Measurements from ENCODE around the gene GLDN. TPM values are rescaled to one million over a fixed set of nuclear protein-coding genes. Genes with fewer than 3 reads are reported as not detected.
"Not testable (repeated sequence)": the region's sequence is repeated elsewhere in the genome, so short reads cannot be mapped to it uniquely, and the experiment has no call there.

Gene GLDN
- total RNA-seq, 2 donors from 2014 or later, result 1.2 to 1.4 TPM

- H3K4me3 ChIP-seq, result no peak overlapping the region
- intact Hi-C loops (cut with DNase I), result no loop called here
- no peak overlapping the region for H3K27ac ChIP-seq
- H3K36me3 ChIP-seq, result no peaks in the 10 kb centered on the region
- H3K9me3 ChIP-seq, result no peaks in the 10 kb centered on the region
- no peaks in the 10 kb centered on the region for H3K4me1 ChIP-seq (replicated peaks)
- no peak for TF ChIP-seq POLR2AphosphoS5 (IDR thresholded peaks at IDR 0.05)
- DNase-seq (ENCODE audit: low spot score), result no peak
- no peaks in the 10 kb centered on the region for H3K27me3 ChIP-seq (replicated peaks; ENCODE audit: insufficient read depth)
- WGBS, result 32% methylated on average over 4 of the region's 4 CpGs
These were observed 74.7 kb downstream of the GLDN start for GRCh38 chr15:51416129-51416528.

- intact Hi-C loops (cut with DNase I); DNase-seq (ENCODE audit: low spot score); H3K4me3 ChIP-seq; H3K27me3 ChIP-seq (replicated peaks; ENCODE audit: insufficient read depth); H3K27ac ChIP-seq; H3K4me1 ChIP-seq (replicated peaks); H3K36me3 ChIP-seq; H3K9me3 ChIP-seq: not testable (repeated sequence)
- 96% methylated on average over 8 of the region's 16 CpGs for WGBS
These were observed 81.6 kb downstream of the GLDN start for GRCh38 chr15:51423040-51423439.

GRCh38 chr15:51424780-51425179 is 83.3 kb downstream of the GLDN start:
- WGBS, result 88% methylated on average over 1 of the region's 1 CpG
- intact Hi-C loops (cut with DNase I), result no loop called here
- no peaks in the 10 kb centered on the region for H3K4me1 ChIP-seq (replicated peaks)
- H3K27ac ChIP-seq, result no peak overlapping the region
- H3K36me3 ChIP-seq, result no peaks in the 10 kb centered on the region
- H3K27me3 ChIP-seq (replicated peaks; ENCODE audit: insufficient read depth), result no peaks in the 10 kb centered on the region
- H3K9me3 ChIP-seq, result no peaks in the 10 kb centered on the region
- TF ChIP-seq POLR2A (IDR thresholded peaks at IDR 0.05), result no peak
- no peak for TF ChIP-seq POLR2AphosphoS5 (IDR thresholded peaks at IDR 0.05)
- no peak for TF ChIP-seq CTCF (IDR thresholded peaks at IDR 0.05)
- no peak overlapping the region for H3K4me3 ChIP-seq
- DNase-seq (ENCODE audit: low spot score), result no peak

GRCh38 chr15:51425517-51426040 is 84.1 kb downstream of the GLDN start:
- Histone ChIP-seq H3K36me3 (no peaks in the 10 kb centered on the region), H3K27ac (no peak overlapping the region), H3K9me3 (no peaks in the 10 kb centered on the region), H3K27me3 (replicated peaks; ENCODE audit: insufficient read depth) (no peaks in the 10 kb centered on the region), H3K4me3 (no peak overlapping the region), H3K4me1 (replicated peaks) (no peaks in the 10 kb centered on the region)
- no peak for DNase-seq (ENCODE audit: low spot score)
- TF ChIP-seq POLR2AphosphoS5 (IDR thresholded peaks at IDR 0.05) (no peak), POLR2A (IDR thresholded peaks at IDR 0.05) (no peak), CTCF (IDR thresholded peaks at IDR 0.05) (no peak)
- intact Hi-C loops (cut with DNase I), result no loop called here
- 28% methylated on average over 1 of the region's 1 CpG for WGBS

GRCh38 chr15:51438526-51438925 is 97.1 kb downstream of the GLDN start:
- Histone ChIP-seq H3K9me3 (no peaks in the 10 kb centered on the region), H3K4me1 (replicated peaks) (no peaks in the 10 kb centered on the region), H3K36me3 (no peaks in the 10 kb centered on the region), H3K4me3 (no peak overlapping the region), H3K27ac (no peak overlapping the region), H3K27me3 (replicated peaks; ENCODE audit: insufficient read depth) (no peaks in the 10 kb centered on the region)
- no peak for DNase-seq (ENCODE audit: low spot score)
- intact Hi-C loops (cut with DNase I), result no loop called here
- 93% methylated on average over 2 of the region's 2 CpGs for WGBS
- TF ChIP-seq POLR2AphosphoS5 (IDR thresholded peaks at IDR 0.05) (no peak), POLR2A (IDR thresholded peaks at IDR 0.05) (no peak), CTCF (IDR thresholded peaks at IDR 0.05) (no peak)

- WGBS, result 93% methylated on average over 4 of the region's 4 CpGs
- DNase-seq (ENCODE audit: low spot score), result no peak
These were observed 101.9 kb downstream of the GLDN start for GRCh38 chr15:51443282-51443914.

More at GRCh38 chr15:51443282-51443914, 101.9 kb downstream of the GLDN start:
- Histone ChIP-seq H3K4me1 (replicated peaks) (no peaks in the 10 kb centered on the region), H3K27me3 (replicated peaks; ENCODE audit: insufficient read depth) (no peaks in the 10 kb centered on the region), H3K9me3 (no peaks in the 10 kb centered on the region), H3K27ac (no peak overlapping the region), H3K36me3 (no peaks in the 10 kb centered on the region), H3K4me3 (no peak overlapping the region)
- intact Hi-C loops (cut with DNase I), result no loop called here
- no peak for TF ChIP-seq CTCF (IDR thresholded peaks at IDR 0.05)
- TF ChIP-seq POLR2A (IDR thresholded peaks at IDR 0.05), result no peak
- no peak for TF ChIP-seq POLR2AphosphoS5 (IDR thresholded peaks at IDR 0.05)

Data from prostate gland (tissue), 2 donors.